Uterus (tissue), 4 donors: ENCODE measurements around the gene NMD3. TPM values are rescaled to one million over a fixed set of nuclear protein-coding genes. Genes with fewer than 3 reads are reported as not detected.

Experiments
- DNase-seq, 2 donors: peaks; one replicate each; pipeline ENCODE4 v3.0.0-alpha.2; 2019 to 2020
- H3K27ac ChIP-seq, 2 donors: fragments of 200-600 bp; sonication (generic); 1 replicate in 1 of 2; 2 replicates in 1 of 2; pipeline ENCODE4 v1.5.1; 2016 to 2018
- H3K27me3 ChIP-seq, 2 donors: fragments of 200-600 bp; sonication (generic); one replicate each; pipeline ENCODE4 v1.5.1; 2018 to 2019; ENCODE audit warnings: control low read depth in 1 of 2
- H3K36me3 ChIP-seq, 2 donors: fragments of 200-600 bp; sonication (generic); one replicate each; pipeline ENCODE4 v1.5.1; 2019; ENCODE audit warnings: control low read depth in 1 of 2
- H3K4me1 ChIP-seq, 2 donors: fragments of 200-600 bp; sonication (generic); one replicate each; pipeline ENCODE4 v1.5.1; 2018 to 2019; ENCODE audit warnings: control low read depth in 1 of 2
- H3K4me3 ChIP-seq, 2 donors: fragments of 200-600 bp; sonication (generic); 1 replicate in 1 of 2; 2 replicates in 1 of 2; pipeline ENCODE4 v1.5.1; 2018 to 2019; ENCODE audit warnings: mild to moderate bottlenecking in 1 of 2
- H3K9me3 ChIP-seq, 2 donors: fragments of 200-600 bp; sonication (generic); one replicate each; pipeline ENCODE4 v1.5.1; 2019; ENCODE audit warnings: control low read depth in 1 of 2
- POLR2A ChIP-seq, 2 donors: fragments of 450-650 bp; IDR thresholded peaks; one replicate each; pipeline ENCODE4 v1.6.1; 2016; ENCODE audit warnings: antibody characterized with exemption in 2 of 2, mild to moderate bottlenecking in 1 of 2, moderate library complexity in 1 of 2
- intact Hi-C: fragments of 100-400 bp; cut with DNase I; formaldehyde crosslinking; loops from one replicate; pipeline ENCODE4 v1.15.1; 2023; ENCODE audit warnings: low total_unique reads
- total RNA-seq, 4 donors: library from RNA; depleted of rRNA in 3 of 4; stranded (reverse); fragments of >200 nt in 3 of 4; gene quantifications; one replicate each; pipeline versions ENCODE4 v1.1.0 to v1.2.4, GENCODE V29; 2014 to 2023
- TF ChIP-seq, protein P1 (sequence below), 4 experiments: fragments of 200-600 bp in 2 of 4; fragments of 450-650 bp in 2 of 4; sonication (generic) in 2 of 4; IDR thresholded peaks; one replicate each; pipeline ENCODE4 v1.5.1; 2016 to 2019; ENCODE audit warnings: antibody characterized with exemption in 4 of 4, mild to moderate bottlenecking in 2 of 4, moderate library complexity in 1 of 4
- donor health status: DM: yes; HTN: yes; CAD: no.

The NMD3 gene
- total RNA-seq, 4 donors from 2014 or later = 13.8 to 141 (median 62.4) TPM

DNA sequence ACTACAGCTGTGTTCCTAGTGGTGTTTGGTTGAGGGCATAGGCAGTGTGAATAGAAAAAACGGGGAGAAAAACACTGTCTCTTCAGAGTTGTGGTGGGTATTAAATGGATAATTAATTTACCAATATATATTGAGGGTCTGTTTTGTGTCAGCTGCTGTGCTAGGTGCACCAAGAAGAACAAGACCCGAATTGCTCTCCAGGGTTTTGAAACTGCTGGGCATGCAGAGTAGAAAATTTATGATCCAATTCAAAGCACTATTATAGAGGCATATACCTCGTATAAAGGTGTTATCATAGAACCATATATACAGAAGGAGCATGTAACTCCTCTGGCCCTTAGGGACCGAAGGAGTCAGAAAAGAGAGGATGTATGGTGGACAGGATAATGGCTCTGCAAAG lies 1.6 kb upstream of the NMD3 start:
- Histone ChIP-seq H3K4me1 (no peaks in the 10 kb centered on the region), H3K9me3 (no peaks in the 10 kb centered on the region), H3K4me3 (no peak overlapping the region), H3K36me3 (no peaks in the 10 kb centered on the region), H3K27ac (no peak overlapping the region), H3K27me3 (no peaks in the 10 kb centered on the region)
- no peak for DNase-seq
- intact Hi-C loops = no loop called here
- TF ChIP-seq, protein P1, sequence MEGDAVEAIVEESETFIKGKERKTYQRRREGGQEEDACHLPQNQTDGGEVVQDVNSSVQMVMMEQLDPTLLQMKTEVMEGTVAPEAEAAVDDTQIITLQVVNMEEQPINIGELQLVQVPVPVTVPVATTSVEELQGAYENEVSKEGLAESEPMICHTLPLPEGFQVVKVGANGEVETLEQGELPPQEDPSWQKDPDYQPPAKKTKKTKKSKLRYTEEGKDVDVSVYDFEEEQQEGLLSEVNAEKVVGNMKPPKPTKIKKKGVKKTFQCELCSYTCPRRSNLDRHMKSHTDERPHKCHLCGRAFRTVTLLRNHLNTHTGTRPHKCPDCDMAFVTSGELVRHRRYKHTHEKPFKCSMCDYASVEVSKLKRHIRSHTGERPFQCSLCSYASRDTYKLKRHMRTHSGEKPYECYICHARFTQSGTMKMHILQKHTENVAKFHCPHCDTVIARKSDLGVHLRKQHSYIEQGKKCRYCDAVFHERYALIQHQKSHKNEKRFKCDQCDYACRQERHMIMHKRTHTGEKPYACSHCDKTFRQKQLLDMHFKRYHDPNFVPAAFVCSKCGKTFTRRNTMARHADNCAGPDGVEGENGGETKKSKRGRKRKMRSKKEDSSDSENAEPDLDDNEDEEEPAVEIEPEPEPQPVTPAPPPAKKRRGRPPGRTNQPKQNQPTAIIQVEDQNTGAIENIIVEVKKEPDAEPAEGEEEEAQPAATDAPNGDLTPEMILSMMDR (IDR thresholded peaks at IDR 0.05) = no peak
- no peak for TF ChIP-seq POLR2A (IDR thresholded peaks at IDR 0.05)

DNA sequence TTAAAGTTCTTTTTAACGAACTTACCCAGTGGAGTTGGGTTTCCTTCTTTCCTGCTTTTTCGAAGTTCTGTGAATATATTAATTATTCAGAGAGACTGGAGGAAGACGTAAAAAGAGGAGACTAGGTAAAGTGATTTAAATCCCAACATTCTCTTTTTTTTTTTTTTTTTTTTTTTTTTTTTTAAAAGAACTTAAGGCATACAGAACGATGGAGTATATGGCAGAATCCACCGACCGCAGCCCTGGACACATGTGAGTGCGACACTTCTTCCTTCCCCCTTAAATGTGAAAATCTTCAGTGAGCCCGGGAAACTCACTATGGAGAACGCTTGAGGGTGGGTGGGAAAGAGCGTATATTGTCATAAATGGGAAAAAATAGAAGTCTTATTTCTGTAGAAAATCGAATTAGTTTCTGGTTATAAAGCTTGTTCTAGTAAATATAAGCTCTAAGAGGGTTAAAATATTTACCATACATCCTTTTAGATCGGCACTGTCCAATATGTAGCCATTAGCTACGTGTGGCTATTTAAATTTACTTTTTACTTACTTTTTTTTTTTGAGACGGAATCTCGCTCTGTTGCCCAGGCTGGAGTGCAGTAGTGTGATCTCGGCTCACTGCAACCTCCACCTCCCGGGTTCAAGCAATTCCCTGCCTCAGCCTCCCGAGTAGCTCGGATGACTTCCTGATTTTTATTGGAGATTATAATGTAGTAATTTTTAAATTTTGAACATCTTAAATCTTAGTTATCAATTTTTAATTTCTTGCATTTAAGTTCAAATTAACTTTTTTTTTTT lies 892 bp downstream of the NMD3 start:
- no peak for DNase-seq
- Histone ChIP-seq H3K27ac (peak overlapping the region; percentile 88 to 94), H3K4me1 (no peaks in the 10 kb centered on the region), H3K9me3 (no peaks in the 10 kb centered on the region), H3K27me3 (no peaks in the 10 kb centered on the region), H3K4me3 (peak overlapping the region; percentile 74 to 92), H3K36me3 (no peaks in the 10 kb centered on the region)
- TF ChIP-seq, protein P1 (IDR thresholded peaks at IDR 0.05) = no peak
- TF ChIP-seq POLR2A (IDR thresholded peaks at IDR 0.05) = no peak
- intact Hi-C loops = no loop called here

DNA sequence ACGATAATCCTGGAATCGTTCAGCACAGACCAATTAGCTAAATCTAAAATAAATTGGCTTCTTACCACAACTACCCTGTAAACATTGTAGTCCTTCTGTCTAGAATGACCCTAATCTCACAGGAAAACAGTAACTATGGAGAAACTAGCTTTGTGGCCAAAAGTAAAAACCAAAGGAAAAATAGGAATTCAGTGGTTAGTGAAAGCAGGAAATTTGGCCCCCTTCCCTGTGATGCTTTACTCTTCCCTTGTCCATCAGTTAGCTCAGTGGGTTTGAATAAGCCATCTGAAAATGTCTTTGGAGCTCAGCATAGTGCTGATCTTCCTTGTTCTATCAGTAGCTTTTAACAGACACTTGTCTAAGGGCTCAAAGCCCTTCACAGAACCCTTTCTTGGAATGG lies 1.6 kb downstream of the NMD3 start:
- no peaks in the 10 kb centered on the region for H3K4me1 ChIP-seq
- intact Hi-C loops = no loop called here
- H3K4me3 ChIP-seq = peak overlapping the region; percentile 74 to 92
- DNase-seq = no peak
- no peaks in the 10 kb centered on the region for H3K36me3 ChIP-seq
- no peaks in the 10 kb centered on the region for H3K9me3 ChIP-seq
- H3K27ac ChIP-seq = peak overlapping the region in 1 of 2 donors; percentile 94
- no peak for TF ChIP-seq POLR2A (IDR thresholded peaks at IDR 0.05)
- TF ChIP-seq, protein P1 (IDR thresholded peaks at IDR 0.05) = no peak
- no peaks in the 10 kb centered on the region for H3K27me3 ChIP-seq

DNA sequence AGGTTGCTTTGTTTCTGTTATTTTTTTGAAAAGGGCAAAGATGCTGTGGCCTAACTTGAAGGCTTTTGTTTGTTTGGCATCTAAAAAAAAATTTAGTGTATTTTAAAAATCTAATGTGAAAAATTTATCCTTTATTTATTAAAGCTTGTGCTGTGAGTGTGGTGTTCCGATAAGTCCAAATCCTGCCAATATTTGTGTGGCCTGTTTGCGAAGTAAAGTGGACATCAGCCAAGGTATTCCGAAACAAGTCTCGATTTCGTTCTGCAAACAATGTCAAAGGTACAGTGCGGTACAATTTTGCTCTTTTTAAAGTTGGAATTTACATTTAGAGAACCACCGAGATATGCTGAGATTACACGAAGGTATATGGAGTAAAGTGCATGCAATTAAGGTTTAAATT lies 3.7 kb downstream of the NMD3 start:
- intact Hi-C loops = no loop called here
- Histone ChIP-seq H3K36me3 (no peaks in the 10 kb centered on the region), H3K4me3 (no peak overlapping the region), H3K27me3 (no peaks in the 10 kb centered on the region), H3K27ac (no peak overlapping the region), H3K4me1 (no peaks in the 10 kb centered on the region), H3K9me3 (no peaks in the 10 kb centered on the region)
- no peak for DNase-seq
- no peak for TF ChIP-seq POLR2A (IDR thresholded peaks at IDR 0.05)
- TF ChIP-seq, protein P1 (IDR thresholded peaks at IDR 0.05) = no peak

DNA sequence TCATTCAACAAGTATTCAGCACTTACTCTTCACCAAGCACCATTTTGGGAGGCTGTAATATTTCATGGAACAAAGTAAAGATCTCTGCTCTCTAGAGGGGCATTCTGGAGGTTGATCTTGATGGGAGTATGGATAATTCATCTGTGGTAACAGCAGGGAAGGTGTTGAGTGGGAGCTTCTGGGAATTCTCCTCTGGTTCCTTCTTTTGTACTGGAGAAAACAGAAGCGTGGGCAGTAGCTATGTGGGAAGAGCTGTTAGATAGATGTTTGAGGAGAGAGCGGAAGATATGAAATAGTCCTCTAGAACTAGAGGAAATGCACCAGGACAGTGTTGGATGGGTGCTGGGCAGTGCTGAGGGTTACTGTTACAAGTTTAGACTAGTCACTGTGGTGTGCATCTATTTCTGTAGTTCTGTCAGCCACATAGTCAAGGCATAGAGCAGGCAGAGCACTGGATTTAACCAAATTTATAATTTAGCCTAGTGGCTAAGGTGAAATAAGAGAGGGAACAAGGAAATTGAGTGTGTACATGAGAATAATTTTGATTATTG lies 9.6 kb downstream of the NMD3 start:
- no peaks in the 10 kb centered on the region for H3K36me3 ChIP-seq
- intact Hi-C loops = no loop called here
- no peaks in the 10 kb centered on the region for H3K9me3 ChIP-seq
- TF ChIP-seq POLR2A (IDR thresholded peaks at IDR 0.05) = no peak
- TF ChIP-seq, protein P1 (IDR thresholded peaks at IDR 0.05) = no peak
- DNase-seq = no peak
- no peaks in the 10 kb centered on the region for H3K4me1 ChIP-seq
- no peaks in the 10 kb centered on the region for H3K27me3 ChIP-seq
- H3K4me3 ChIP-seq = no peak overlapping the region
- no peak overlapping the region for H3K27ac ChIP-seq
